HepG2 (cell line): Measurements from ENCODE around the gene BOD1. TPM values are rescaled to one million over a fixed set of nuclear protein-coding genes. Genes with fewer than 3 reads are reported as not detected.

Source experiments
- ATAC-seq: fragments of 200-7000 bp; cut with Tn5 transposase; 3 replicates; pipeline ENCODE4 v1.9.1; 2020; ENCODE audit warnings: mild to moderate bottlenecking, moderate library complexity
- BruUV-seq: library from RNA; stranded (reverse); fragments of 400-500 nt; replicated peaks from 2 replicates; lab custom pipeline; 2021; lab: Mats Ljungman, UMichigan
- CTCF ChIA-PET: fragments of 300-600 bp; formaldehyde crosslinking; extraction: SDS; loops from one replicate; lab custom pipeline; 2021; ENCODE audit warnings: low total read pairs, inconsistent platforms, low intra/inter-chr PET ratio; lab: Yijun Ruan, JAX
- POLR2A ChIA-PET: fragments of 350-600 bp; sonication (Branson Sonifier 250); formaldehyde crosslinking; loops from one replicate; lab custom pipeline; 2020; ENCODE audit warnings: antibody characterized with exemption, inconsistent platforms; lab: Yijun Ruan, JAX
- DNase-seq: peaks from one replicate; pipeline ENCODE4 v3.0.0-alpha.2; 2015; ENCODE audit warnings: low spot score
- FAIRE-seq: peaks from 3 replicates; lab custom pipeline; 2011; peaks lifted over from hg19 to GRCh38; lab: Jason Lieb, UNC
- H2AFZ ChIP-seq: one replicate; pipeline ENCODE4 v1.6.1; 2011; ENCODE audit warnings: low read length, inconsistent platforms
- H3K27ac ChIP-seq: fragments of 300-600 bp; 3 replicates; pipeline ENCODE4 v1.8.0; 2011; ENCODE audit warnings: mixed run types, mild to moderate bottlenecking, mixed read lengths, low read length, inconsistent platforms; ENCODE audit not compliant: insufficient read depth; ENCODE audit errors: extremely low read length
- H3K27me3 ChIP-seq, 2 experiments: fragments of 200-600 bp in 1 of 2; 2 replicates in 1 of 2; 3 replicates in 1 of 2; pipeline versions ENCODE4 v1.6.0 to v1.8.0; 2011; ENCODE audit warnings: low read length in 2 of 2, mild to moderate bottlenecking in 2 of 2, moderate library complexity in 2 of 2, inconsistent platforms in 1 of 2; ENCODE audit not compliant: insufficient read depth in 2 of 2, control insufficient read depth in 1 of 2
- H3K36me3 ChIP-seq, 2 experiments: fragments of 200-600 bp in 1 of 2; replicated peaks in 1 of 2; 2 replicates in 1 of 2; 3 replicates in 1 of 2; pipeline versions ENCODE4 v1.5.1 to v1.8.0; 2011; ENCODE audit warnings: low read length in 2 of 2, inconsistent platforms in 1 of 2; ENCODE audit not compliant: insufficient read depth in 2 of 2, control insufficient read depth in 1 of 2
- H3K4me1 ChIP-seq: 2 replicates; pipeline ENCODE4 v1.5.1; 2012; ENCODE audit warnings: low read length, inconsistent platforms; ENCODE audit not compliant: insufficient read depth
- H3K4me2 ChIP-seq: 2 replicates; pipeline ENCODE4 v1.6.0; 2011; ENCODE audit warnings: low read depth, low read length, inconsistent platforms
- H3K4me3 ChIP-seq, 3 experiments: fragments of 200-600 bp in 1 of 3; sonication (generic), shearing (Covaris generic) in 1 of 3; replicated peaks in 1 of 3; 2 replicates each; pipeline ENCODE4 v1.5.1; 2011 to 2016; ENCODE audit warnings: low read length in 3 of 3, inconsistent platforms in 2 of 3, low read depth in 2 of 3, mild to moderate bottlenecking in 2 of 3, control low read depth in 1 of 3, mixed read lengths in 1 of 3; ENCODE audit not compliant: insufficient read depth in 1 of 3
- H3K79me2 ChIP-seq: one replicate; pipeline ENCODE4 v1.6.1; 2011; ENCODE audit warnings: low read length, inconsistent platforms; ENCODE audit not compliant: insufficient read depth
- H3K9ac ChIP-seq: 2 replicates; pipeline ENCODE4 v1.6.0; 2011; ENCODE audit warnings: mild to moderate bottlenecking, low read depth, low read length, inconsistent platforms; ENCODE audit not compliant: insufficient read depth
- H3K9me3 ChIP-seq: 2 replicates; pipeline ENCODE4 v1.5.1; 2012; ENCODE audit warnings: mild to moderate bottlenecking, low read length
- H4K20me1 ChIP-seq: 2 replicates; pipeline ENCODE4 v1.6.0; 2011; ENCODE audit warnings: inconsistent platforms, mild to moderate bottlenecking, low read length, moderate library complexity; ENCODE audit not compliant: insufficient read depth
- CEBPG ChIP-seq: IDR thresholded peaks from 2 replicates; pipeline ENCODE4 v1.6.1; 2016
- E2F1 ChIP-seq: sonication (generic); formaldehyde crosslinking; IDR thresholded peaks from 2 replicates; pipeline ENCODE4 v1.5.0; 2020; ENCODE audit warnings: missing genetic modification reagents
- MAFF ChIP-seq: IDR thresholded peaks from 2 replicates; pipeline ENCODE4 v1.6.1; 2011; ENCODE audit warnings: low read depth, low read length, improper control_type of control experiment
- MTF2 ChIP-seq: sonication (generic); formaldehyde crosslinking; IDR thresholded peaks from 2 replicates; pipeline ENCODE4 v1.5.0; 2020; ENCODE audit warnings: missing genetic modification reagents, borderline replicate concordance
- NONO ChIP-seq, 2 experiments: fragments of 450-650 bp in 1 of 2; sonication (generic) in 1 of 2; formaldehyde crosslinking in 1 of 2; IDR thresholded peaks in 1 of 2; conservative IDR thresholded peaks in 1 of 2; 2 replicates each; pipeline versions ENCODE4 v1.6.1 to v1.8.0; 2017 to 2022; ENCODE audit warnings: mild to moderate bottlenecking in 1 of 2, missing genetic modification reagents in 1 of 2, moderate library complexity in 1 of 2
- NR0B2 ChIP-seq: sonication (generic); formaldehyde crosslinking; IDR thresholded peaks from 2 replicates; pipeline ENCODE4 v1.4.0; 2020; ENCODE audit warnings: mild to moderate bottlenecking, missing genetic modification reagents
- NR2F1 ChIP-seq, 2 experiments: fragments of 450-650 bp in 1 of 2; formaldehyde crosslinking in 1 of 2; IDR thresholded peaks; 2 replicates each; pipeline versions ENCODE4 v1.5.0 to v1.6.1; 2016 to 2020; ENCODE audit warnings: mild to moderate bottlenecking in 1 of 2, missing compliant biosample characterization in 1 of 2, missing genetic modification reagents in 1 of 2, moderate library complexity in 1 of 2
- POLR2G ChIP-seq: fragments of 200-400 bp; formaldehyde crosslinking; IDR thresholded peaks from 2 replicates; pipeline ENCODE4 v1.6.1; 2018; ENCODE audit warnings: mild to moderate bottlenecking, low read depth, low read length, moderate library complexity
- SMAD3 ChIP-seq: sonication (generic); formaldehyde crosslinking; IDR thresholded peaks from 2 replicates; pipeline ENCODE4 v1.4.0; 2020; ENCODE audit warnings: missing genetic modification reagents
- TEAD2 ChIP-seq: sonication (generic); formaldehyde crosslinking; IDR thresholded peaks from 2 replicates; pipeline ENCODE4 v1.9.0; 2021; ENCODE audit warnings: missing genetic modification reagents
- TIGD3 ChIP-seq: sonication (generic); formaldehyde crosslinking; IDR thresholded peaks from 2 replicates; pipeline ENCODE4 v1.5.1; 2020; ENCODE audit warnings: mild to moderate bottlenecking, missing genetic modification reagents, borderline replicate concordance
- ZNF121 ChIP-seq: sonication (generic); formaldehyde crosslinking; IDR thresholded peaks from 2 replicates; pipeline ENCODE4 v1.5.0; 2020; ENCODE audit warnings: mild to moderate bottlenecking, missing genetic modification reagents
- ZNF567 ChIP-seq: sonication (generic); formaldehyde crosslinking; IDR thresholded peaks from 2 replicates; pipeline ENCODE4 v1.8.1; 2023; ENCODE audit warnings: mild to moderate bottlenecking, missing genetic modification reagents, borderline replicate concordance
- WGBS: methylation state at CpG from one replicate; pipeline ENCODE4 v1.1.6; 2017; ENCODE audit warnings: low lambda C conversion rate; 5-methylcytosine and 5-hydroxymethylcytosine counted together
- in situ Hi-C: cut with HindIII; loops from 2 replicates; pipeline ENCODE4 v1.10.0; 2017; ENCODE audit warnings: low pct_unique_long_range_greater_than_20kb; ENCODE audit not compliant: extremely low pct_ligation_motif_present
- intact Hi-C: fragments of 100-400 bp; cut with micrococcal nuclease; formaldehyde crosslinking; loops from one replicate; pipeline ENCODE4 v1.10.0; 2022; ENCODE audit not compliant: unreplicated experiment
- polyA plus RNA-seq, 8 experiments: library from polyadenylated mRNA; depleted of rRNA in 3 of 8; stranded (reverse) in 7 of 8; unstranded in 1 of 8; fragments of >200 nt; fragmentation: Illumina TruSeq in 4 of 8; extraction: Trizol in 4 of 8; gene quantifications; 2 replicates each; pipeline versions ENCODE4 v1.2.1 to v1.2.3, GENCODE V29; 2011 to 2016; ENCODE audit warnings: low read depth in 4 of 8, missing spikeins in 1 of 8, mixed read lengths in 1 of 8; ENCODE audit not compliant: insufficient read depth in 1 of 8
- total RNA-seq, 5 experiments: library from RNA; depleted of rRNA; stranded (reverse); fragments of >200 nt; fragmentation: Illumina TruSeq; extraction: Trizol; gene quantifications; 2 replicates each; pipeline ENCODE4 v1.2.3, GENCODE V29; 2016; ENCODE audit warnings: low read depth in 1 of 5

BOD1 gene
- total and polyA plus RNA-seq, 2 of the 13 experiments (the other 11 are each of a cell fraction or from before 2014, with no cell fraction given) = 81.5 to 103 TPM

GRCh38 chr5:173646692-173647091 lies 30.2 kb upstream of the BOD1 start:
- intact Hi-C loops = no loop called here
- DNase-seq (no peak), ATAC-seq (no peak), FAIRE-seq (no peak)
- WGBS = 89% methylated on average over 5 of the region's 5 CpGs
- Histone ChIP-seq H3K27me3 (peaks cover 0 to 26% of the 10 kb centered on the region in 2 experiments; a peak in 4 of 5 replicates), H4K20me1 (no peaks in the 10 kb centered on the region), H3K4me3 (no peak overlapping the region), H3K36me3 (no peaks in the 10 kb centered on the region), H3K9me3 (no peaks in the 10 kb centered on the region), H3K27ac (no peak overlapping the region), H3K4me1 (peaks cover 39% of the 10 kb centered on the region), H3K79me2 (no peaks in the 10 kb centered on the region), H3K9ac (no peak overlapping the region), H2AFZ (no peak overlapping the region), H3K4me2 (no peak overlapping the region)
- CTCF ChIA-PET = no interaction called here
- no TSS peak for BruUV-seq
- in situ Hi-C loops = no loop called here
- POLR2A ChIA-PET = interaction anchor here (1.3 kb wide), 1 partner anchor 118 kb away, joined by 3 read pairs; no protein-coding TSS in a partner anchor
- TF ChIP-seq NONO (IDR thresholded peaks at IDR 0.05) = no peak
- TF ChIP-seq NONO (CRISPR knock-in tag; conservative IDR thresholded peaks at IDR 0.05) = no peak
- TF ChIP-seq ZNF567 = no peak
- no peak for TF ChIP-seq NR2F1 (CRISPR knock-in tag; IDR thresholded peaks at IDR 0.05)
- no peak for TF ChIP-seq E2F1 (CRISPR knock-in tag)
- no peak for TF ChIP-seq CEBPG
- no peak for TF ChIP-seq TEAD2 (CRISPR knock-in tag)
- TF ChIP-seq SMAD3 (CRISPR knock-in tag) = no peak
- TF ChIP-seq NR0B2 = no peak
- no peak for TF ChIP-seq POLR2G
- TF ChIP-seq MTF2 (CRISPR knock-in tag) = no peak
- TF ChIP-seq ZNF121 = no peak
- TF ChIP-seq TIGD3 (CRISPR knock-in tag) = no peak
- TF ChIP-seq MAFF = no peak
